Transverse colon (tissue), 4 donors: Measurements from ENCODE around the gene SCGB1A1.

Experiments used
- CTCF ChIP-seq, 5 experiments: fragments of 200-600 bp in 3 of 5; fragments of 450-650 bp in 2 of 5; sonication (generic) in 3 of 5; IDR thresholded peaks; 1 replicate in 2 of 5; 2 replicates in 3 of 5; pipeline ENCODE4 v1.5.1; 2016 to 2017; ENCODE audit warnings: antibody characterized with exemption in 5 of 5, inconsistent platforms in 3 of 5, mild to moderate bottlenecking in 2 of 5, moderate library complexity in 1 of 5
- POLR2A ChIP-seq: fragments of 450-650 bp; IDR thresholded peaks from one replicate; pipeline ENCODE4 v1.6.1; 2016; ENCODE audit warnings: antibody characterized with exemption, mild to moderate bottlenecking, moderate library complexity
- POLR2AphosphoS5 ChIP-seq, 3 donors: sonication (generic); formaldehyde crosslinking; IDR thresholded peaks; one replicate each; pipeline ENCODE4 v1.6.1; 2016; ENCODE audit warnings: antibody characterized with exemption in 3 of 3

DNA sequence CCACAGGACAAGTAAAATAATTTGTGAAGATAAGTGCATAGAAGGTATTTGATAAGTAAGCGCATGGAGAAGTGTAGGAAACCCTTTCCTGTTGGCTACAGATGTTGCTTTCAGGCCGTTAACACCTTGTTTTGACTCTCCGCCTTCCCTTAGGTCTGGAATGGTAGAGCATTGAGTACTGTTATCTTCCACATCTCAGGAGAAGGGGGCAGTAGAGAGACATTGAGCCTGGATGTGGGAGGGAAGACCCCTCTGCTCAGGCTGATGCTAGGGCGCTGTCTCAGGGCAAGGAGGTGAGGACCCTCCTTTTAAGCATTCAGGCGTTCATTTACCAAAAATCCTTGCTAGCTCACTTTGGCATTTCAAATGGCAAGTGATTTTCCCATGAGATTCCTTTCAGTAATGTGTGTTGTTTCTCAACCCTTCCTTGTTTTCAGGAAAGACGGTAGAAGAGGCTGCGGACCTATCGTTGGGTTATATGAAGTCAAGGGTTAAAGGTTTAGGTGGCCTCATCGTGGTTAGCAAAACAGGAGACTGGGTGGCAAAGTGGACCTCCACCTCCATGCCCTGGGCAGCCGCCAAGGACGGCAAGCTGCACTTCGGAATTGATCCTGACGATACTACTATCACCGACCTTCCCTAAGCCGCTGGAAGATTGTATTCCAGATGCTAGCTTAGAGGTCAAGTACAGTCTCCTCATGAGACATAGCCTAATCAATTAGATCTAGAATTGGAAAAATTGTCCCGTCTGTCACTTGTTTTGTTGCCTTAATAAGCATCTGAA lies 27.0 kb upstream of the SCGB1A1 start:
- no peak for TF ChIP-seq POLR2AphosphoS5 (IDR thresholded peaks at IDR 0.05)
- TF ChIP-seq CTCF (IDR thresholded peaks at IDR 0.05), result no peak
- TF ChIP-seq POLR2A, result no peak
